Measurements from ENCODE around the gene RNF227.
A peak's percentile ranks its signal among the peaks of the same experiment; 100 is the strongest.
"Not testable (repeated sequence)": the region's sequence is repeated elsewhere in the genome, so short reads cannot be mapped to it uniquely, and the experiment has no call there.

Gene RNF227

DNA sequence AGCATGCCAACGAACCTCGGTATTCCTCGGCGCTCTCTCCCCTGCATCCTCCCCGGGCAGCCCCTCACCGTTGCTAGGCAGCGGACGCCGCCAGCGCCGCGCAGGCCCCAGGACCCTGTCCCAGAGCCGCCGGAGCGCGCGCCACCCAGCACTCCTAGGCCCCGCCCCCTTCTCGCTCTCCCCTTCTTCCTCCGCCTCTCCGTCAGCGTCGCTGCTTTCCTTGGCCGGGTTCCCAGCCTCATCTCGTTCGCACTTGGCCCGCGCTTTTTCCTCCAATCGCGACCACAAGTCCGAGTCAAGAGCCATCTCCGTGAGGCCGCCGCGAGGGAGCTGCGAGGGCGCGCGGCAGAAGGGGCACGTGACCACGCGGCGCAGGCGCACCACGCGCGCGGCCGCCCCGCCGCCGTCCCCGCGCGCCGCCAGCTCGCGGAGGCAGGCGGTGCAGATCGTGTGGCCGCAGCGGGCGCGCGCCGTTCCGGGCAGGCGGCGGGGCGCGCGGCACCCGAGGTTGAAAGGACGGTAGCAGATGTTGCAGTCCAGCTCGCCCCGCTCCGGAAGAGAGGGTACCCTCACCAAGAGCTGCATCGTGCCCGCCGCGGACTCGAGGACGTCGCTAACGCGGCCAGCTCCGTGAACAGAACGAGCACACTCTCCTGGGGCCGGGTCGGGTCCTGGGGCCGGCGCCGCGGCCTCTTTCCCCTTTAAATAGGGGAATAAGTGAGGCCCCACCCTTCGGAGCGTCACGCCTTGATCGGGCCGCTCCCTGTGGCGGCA lies at the start of gene RNF227:
Gene RNF227, minus strand, starts transcription at position 679 of the 774 bp plus-strand sequence. Its CDS starts 94 bp downstream, at position 585.
- peak; percentile 46 to 69 (median 61) for DNase-seq

DNA sequence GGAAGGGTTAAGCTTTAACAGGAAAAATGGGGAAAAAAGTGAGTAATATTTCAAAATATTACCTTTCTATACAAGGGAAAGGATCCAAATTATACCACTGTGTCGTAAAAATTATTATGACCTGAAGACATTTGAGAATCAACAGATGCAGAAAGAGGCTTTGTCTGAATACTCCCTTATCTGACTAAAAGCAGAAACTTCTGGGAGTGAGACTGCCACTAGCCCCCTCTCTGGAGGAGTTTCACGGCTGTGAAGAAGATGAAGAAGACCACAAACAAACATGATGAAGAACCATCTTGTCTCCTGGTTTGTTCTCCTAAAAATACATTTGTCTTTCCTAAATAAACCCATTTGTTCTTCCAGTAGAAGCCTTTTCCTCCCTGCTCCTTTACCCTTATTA lies 45.3 kb upstream of the RNF227 start:
- DNase-seq: no peak

DNA sequence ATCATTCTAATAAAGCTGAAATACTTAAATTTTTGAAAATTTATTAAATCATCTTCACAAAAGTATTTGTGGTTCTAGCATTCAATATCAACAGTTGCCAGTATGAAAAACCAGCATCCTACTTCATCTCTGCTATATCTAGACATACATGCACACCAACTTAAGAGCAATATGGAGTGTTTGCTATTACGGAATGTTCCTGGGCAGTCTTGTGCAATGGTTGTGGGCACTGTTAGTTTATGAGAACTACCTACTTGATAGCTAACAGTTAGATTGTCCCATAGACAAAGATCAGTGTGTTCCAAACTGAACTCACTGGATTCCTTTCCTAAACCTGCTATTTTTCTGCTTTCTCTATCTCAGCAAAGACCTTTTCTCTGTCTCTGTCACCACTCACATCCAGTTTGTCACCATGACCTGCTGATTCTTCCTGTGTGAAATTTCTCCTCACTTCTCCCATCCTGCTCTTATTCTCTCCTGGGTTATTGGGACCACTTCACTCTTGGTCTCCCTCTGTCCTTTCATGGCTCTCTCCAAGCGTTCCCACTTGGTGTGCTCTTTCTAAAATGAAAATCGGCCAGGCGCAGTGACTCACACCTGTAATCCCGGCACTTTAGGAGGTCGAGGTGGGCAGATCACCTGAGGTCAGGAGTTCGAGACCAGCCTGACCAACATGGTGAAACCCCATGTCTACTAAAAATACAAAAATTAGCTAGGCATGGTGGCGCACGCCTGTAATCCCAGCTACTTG lies 43.6 kb upstream of the RNF227 start:
- DNase-seq: no peak

DNA sequence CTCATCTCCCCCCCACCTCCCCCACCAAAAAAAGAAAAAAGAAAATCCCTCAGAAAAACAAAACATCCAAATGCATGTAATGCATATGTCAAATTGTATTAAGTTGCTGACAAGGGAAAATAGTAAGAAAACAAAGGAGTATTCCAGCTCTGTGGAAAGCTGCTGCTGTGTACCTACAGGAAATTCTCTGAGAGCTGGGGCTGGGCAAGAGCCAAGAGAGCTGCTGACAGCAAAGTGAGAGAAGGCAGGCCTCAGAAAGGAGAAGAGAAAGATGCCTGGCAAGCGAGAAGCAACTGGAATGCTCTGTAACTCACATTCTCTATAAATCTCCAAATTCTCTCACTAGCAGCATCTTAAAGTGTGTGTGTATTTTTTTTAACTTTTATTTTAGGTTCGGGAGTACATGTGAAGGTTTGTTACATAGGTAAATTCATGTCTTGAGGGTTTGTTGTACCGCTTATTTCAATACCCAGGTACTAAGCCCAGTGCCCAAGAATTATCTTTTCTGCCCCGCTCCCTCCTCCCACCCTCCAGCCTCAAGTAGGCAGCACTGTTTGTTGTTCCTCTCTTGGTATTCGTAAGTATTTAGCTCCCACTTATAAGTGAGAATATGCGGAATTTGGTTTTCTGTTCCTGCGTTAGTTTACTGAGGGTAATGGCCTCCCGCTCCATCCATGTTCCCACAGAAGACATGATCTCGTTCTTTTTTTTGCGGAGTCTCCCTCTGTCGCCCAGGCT lies 40.3 kb upstream of the RNF227 start:
- DNase-seq: no peak

DNA sequence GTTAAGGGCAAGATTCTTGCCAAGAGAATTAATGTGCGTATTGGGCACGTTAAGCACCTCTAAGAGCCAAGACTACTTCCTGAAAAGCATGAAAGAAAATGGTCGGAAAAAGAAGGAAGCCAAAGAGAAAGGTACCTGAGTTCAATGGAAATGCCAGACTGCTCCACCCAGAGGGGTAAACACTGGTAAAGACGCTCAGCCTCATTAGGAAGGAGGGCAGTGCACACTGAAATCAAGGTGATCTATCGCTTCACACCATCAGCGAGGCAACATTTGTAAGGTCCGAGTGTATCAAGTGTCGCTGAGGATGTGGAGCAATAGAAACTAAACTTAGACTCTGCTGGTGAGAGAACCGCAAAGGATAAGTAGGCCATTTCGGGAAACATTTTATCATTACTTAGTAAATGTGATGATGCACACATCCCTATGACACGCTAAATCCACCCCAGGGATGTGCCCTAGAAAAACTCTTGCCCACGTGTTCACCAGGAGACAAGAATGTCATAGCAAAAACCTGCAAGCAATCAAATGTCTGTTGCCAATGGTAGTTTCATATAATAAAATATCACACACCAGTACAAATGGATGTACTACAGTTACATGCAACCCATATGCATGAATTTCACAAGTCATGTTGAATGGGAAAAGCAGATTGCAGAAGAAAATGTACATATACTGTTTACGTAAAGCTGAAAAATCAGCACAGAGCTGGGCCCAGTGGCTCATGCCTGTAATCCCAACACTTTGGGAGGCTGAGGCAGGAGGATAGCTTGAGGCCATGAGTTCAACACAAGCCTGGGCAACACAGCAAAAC lies 39.5 kb upstream of the RNF227 start:
- DNase-seq: no peak

DNA sequence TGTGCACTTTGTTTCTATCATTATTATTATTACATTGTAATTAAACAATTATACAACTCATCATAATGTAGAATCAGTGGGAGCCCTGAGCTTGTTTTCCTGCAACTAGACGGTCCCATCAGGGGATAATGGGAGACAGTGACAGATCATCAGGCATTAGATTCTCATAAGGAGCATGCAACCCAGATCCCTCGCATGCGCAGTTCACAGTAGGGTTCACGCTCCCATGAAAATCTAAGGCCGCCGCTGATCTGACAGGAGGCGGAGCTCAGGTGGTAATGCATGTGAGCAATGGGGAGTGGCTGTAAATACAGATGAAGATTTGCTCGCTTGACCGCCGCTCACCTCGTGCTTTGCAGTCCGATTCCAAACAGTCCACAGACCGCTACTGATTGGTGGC lies 37.2 kb upstream of the RNF227 start:
- not testable (repeated sequence) for DNase-seq

DNA sequence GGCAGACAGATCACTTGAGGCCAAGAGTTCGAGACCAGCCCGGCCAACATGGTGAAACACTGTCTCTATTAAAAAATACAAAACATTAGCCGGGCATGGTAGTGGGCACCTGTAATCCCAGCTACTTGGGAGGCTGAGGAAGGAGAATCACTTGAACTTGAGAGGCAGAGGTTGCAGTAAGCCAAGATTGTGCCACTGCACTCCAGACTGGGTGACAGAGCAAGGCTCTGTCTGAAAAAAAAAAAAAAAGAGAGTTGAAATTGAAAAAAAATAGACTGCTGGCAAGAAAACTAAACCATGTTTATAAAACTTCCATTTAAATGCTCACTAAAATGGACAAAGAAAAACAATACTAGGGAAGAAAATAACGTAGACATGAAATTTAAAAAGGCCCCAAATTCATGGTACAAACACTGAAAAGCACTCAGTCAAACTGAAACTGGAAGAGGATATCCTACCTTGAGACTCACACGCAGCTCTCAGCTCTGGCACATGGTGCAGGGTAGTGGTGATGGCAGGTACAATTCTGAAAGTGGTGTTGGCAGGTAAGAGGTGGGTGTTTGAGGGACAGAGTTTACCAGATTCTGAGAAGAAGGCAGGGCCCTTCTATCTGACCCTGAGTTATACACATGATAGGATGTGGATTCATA lies 35.2 kb upstream of the RNF227 start:
- DNase-seq: no peak

DNA sequence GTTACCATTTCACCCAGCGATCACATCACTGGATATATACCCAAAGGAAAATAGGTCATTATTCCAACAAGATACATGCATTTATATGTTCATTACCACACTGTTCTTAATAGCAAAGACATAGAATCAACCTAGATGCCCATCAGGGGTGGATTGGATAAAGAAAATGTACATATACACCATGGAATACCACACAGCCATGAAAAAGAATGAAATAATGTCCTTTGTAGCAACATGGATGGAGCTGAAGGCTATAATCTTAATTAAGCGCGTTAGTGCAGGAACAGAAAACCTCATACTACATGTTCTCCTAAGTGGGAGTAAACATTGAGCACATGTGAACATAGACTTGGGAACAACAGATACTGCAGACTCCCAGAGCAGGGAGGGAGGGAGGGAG lies 34.5 kb upstream of the RNF227 start:
- no peak for DNase-seq

DNA sequence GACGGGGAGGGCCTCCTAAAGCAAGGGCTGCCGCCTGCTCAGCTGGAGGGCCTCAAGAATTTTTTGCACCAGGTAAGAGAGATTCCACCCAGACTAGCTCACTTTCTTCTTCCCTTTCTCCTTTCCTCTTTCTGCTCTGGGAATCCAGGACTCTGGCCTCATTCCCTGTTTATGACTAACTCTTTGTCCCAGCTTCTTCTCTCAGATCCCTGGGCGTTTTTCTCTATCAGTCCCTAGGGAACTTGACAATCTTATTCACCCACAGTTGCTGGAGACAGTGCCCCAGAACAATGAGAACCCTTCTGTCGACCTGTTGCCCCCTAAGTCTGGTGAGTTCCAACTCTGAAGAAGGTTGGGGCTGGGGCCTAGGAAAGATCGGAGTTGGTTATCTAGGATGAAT lies 31.6 kb upstream of the RNF227 start:
- DNase-seq: no peak

DNA sequence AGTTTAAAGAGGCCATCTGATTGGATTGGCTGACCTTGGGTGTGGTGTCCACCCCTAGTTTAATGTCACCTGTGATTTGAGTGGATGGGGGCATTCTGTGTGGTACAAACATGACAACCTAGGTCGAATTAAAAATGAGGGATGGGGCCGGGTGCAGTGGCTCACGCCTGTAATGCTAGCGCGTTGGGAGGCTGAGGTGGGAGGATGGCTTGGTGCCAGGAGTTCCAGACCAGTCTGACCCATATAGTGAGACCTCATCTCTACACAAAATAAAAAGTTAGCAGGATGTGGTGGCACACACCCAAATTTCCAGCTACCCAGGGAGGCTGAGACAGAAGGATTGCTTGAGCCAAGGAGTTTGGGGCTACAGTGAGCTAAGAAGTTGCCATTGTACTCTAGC lies 30.4 kb upstream of the RNF227 start:
- DNase-seq: no peak

DNA sequence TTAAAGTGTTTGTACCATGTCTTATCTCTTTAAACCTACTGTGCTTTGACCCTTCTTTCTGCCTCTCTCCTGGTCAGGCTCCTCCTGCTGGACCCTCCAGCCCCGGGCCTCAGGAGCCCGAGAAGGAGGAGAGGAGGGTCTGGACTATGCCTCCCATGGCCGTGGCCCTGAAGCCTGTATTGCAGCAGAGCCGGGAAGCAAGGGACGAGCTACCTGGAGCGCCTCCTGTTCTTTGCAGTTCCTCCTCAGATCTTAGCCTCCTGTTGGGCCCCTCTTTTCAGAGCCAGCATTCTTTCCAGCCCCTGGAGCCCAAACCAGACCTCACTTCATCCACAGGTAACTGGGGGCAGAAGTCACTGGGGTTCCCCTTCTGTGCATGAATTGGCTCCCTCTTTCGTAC lies 29.6 kb upstream of the RNF227 start:
- no peak for DNase-seq

DNA sequence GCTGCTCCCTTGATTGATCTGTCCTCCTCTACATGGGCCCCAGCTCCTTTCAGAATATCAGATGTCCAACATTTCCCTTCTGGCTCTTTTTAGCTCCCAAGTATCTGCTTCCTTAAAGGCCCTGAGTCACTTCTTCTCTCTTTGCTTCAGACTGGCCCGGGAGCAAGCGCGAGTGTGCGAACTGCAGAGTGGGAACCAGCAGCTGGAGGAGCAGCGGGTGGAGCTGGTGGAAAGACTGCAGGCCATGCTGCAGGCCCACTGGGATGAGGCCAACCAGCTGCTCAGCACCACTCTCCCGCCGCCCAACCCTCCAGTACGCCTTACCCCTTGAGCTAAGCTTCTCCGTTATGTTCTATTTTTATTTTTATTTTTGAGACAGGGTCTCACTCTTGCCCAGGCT lies 28.2 kb upstream of the RNF227 start:
- no peak for DNase-seq

DNA sequence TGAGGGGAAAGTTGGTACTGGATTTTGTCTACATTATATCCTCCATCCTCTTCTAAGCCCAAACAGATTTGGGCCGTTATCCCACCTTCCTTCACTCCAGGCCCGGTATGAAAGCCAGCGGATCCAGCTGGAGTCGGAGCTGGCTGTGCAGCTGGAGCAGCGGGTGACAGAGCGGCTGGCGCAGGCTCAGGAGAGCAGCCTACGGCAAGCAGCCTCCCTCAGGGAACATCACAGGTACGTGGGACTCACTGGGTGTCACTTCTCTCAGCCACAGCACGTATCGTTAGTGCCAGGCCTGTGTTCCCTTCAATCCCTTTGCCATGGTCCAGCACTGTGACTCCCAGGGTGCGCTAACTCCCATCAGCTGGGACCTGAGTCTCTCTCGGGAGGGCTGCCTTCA lies 27.2 kb upstream of the RNF227 start:
- DNase-seq: no peak

DNA sequence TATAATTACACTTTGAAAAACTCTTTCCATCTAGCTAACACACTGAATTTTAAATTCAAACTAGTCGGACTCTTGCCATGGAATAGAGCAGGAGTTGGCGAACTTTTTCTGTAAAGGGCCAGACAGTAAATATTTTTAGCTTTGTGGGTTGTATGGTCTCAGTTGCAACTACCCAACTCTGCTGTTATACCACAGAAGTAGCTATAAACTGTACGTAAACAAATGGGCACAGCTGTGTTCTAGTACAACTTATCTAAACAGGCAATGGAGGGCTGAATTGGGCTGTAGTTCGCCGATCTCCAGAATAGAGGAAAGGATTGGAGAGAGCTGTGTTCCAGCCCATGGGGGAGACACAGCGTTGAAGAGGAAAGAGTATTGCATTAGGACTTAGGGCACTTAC lies 24.7 kb upstream of the RNF227 start:
- no peak for DNase-seq

DNA sequence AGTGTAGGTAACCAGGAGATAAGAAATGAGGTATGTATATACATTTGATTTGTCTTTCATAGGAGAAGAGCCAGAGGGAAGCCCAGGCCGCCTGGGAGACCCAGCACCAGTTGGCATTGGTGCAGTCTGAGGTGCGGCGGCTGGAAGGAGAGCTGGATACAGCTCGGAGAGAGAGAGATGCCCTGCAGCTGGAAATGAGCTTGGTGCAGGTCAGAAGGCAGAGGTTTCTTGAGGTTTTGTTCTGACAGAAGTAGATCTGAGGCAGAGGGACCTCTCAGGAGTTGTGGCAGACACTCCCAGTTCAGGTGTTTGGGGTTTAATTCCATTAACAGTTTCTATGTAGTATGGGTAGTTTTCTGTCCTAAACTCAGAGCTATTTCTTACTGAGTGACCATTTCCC lies 23.9 kb upstream of the RNF227 start:
- DNase-seq: no peak

DNA sequence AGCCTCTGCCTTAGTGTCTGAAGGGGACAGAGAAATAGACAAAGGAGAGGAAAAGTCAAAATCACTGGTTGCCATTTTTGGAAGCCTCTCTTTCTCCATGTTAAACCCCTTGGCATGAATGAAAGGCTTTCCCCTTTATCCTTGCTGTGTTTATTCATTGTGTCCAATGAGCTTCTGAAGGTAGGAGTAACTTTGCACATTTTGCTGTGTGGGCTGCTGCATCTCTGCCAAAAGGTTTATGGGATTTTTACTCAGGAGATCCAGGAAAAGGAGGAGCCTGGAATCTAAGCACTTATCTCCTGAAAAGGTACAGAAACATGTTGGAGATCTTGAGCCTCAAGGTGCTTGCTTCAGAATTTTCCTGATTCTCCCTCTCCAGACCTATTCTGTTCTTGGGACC lies 19.8 kb upstream of the RNF227 start:
- DNase-seq: no peak

DNA sequence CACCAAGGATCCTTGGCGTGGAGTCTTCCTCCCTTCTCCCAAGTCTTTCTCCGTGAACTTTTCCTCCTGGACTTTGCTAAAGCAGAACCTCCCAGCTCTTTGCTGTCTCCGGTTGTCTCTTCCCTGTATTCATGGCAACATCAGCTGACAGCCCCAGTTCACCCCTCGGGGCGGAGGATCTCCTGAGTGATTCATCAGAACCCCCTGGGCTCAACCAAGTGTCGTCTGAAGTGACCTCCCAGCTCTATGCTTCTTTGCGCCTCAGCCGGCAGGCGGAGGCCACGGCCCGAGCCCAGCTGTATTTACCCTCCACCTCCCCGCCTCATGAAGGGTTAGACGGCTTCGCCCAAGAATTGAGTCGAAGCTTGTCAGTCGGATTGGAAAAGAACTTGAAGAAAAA lies 16.9 kb upstream of the RNF227 start:
- no peak for DNase-seq

DNA sequence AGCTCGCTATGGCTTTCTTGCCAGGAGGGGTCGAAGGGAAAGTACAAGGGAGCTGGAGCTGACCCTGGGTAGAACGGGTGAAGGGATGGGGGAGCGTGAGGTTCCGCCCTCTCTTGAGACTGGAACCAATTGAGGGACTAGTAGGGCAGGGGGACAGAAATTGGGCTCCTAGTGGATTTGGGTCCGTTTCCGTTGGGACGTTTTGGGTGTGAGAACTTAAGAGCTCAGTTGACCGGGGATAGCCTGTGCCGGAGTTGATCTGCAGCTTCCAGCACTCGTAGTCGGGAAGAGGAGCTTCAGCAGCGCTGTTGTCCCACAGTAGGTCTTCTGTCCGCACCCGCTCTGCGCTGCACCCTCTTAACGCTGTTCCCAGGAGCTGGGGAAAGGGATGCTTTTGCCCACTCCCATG lies 16.4 kb upstream of the RNF227 start:
- DNase-seq: no peak

DNA sequence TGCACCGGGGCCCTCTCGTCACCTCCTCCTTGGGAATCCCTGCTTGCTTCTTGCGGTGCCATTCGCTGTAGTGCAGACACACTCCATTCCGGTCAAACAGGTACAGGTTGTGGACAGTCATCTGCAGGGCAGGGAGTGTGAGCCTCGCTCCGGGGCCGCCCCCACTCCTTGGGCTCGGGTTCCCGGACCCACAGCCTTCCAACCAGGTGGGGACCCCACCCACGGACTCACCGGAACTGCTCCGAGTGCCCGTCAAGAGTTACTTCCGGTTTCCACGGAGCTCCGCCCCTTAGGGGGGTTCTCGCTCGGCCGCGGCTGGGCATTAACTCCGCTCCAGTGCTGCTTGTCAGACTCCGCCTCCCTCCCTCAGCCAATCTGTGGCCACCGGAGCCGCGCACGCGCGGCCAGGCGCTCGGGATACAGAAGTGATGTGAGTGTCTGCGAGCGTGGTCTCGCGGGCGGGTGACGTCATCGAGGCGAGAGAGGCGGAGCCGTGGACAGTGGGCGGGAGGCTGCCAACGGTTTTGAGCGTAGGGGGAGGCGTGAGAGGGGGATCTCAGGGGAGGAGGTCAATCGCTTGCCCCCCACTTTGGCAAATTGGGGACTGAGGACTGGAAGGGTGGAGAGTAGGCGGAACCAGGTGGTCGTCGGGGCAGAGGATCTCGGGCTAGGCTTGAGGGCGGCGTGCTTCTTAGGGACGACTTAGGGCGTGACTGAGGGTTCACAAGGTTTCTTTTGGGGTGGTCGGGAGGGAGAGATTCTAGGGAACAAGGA lies 15.8 kb upstream of the RNF227 start, which contains the start of the genes CNTROB and TRAPPC1:
Gene CNTROB, plus strand, starts transcription at position 498 of the 774 bp plus-strand sequence. CDS start 874 bp downstream, outside the sequence.
Gene TRAPPC1, minus strand, starts transcription at position 238 of the 774 bp plus-strand sequence. Its CDS starts 117 bp downstream, at position 121.
- DNase-seq: peak; percentile 97 to 99 (median 98)

DNA sequence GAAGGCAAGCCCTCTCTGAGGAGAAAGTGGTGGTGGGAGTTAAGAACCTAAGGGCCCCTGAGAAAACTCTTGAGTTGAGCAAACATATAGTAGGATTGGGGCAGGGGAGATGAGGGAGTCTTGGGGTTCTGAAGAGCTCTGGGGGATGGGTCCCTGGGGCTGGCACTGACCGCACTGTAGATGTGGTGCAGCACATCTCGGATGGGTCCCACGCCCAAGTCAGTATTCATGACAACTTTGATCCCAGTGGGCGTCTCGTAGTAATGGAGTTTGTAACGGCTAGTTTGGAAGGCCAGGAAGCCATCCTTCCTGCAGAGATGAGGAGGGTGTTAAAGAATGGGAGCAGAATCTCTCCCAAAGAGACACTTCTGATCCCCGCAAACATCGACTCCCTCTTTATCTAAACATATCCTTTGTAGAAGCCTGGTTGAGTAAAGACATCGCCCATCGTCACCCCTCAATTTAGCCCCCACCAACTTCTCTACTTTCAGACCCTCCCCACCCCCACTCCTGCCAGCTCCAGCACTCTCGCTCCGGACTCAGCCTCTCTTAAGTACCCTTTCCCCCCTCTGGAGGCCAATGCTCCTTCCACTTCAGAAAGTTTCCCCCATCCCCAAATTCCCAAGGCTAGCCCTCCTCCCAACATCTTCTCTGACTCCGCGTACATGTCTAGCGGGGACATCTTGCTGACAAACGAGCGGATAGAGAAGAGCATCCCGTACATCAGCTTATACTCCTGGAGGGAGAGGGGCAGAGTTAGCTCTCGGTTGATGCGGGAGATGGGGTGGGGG lies 14.9 kb upstream of the RNF227 start:
- DNase-seq: no peak

All from activated naive CD4-positive, alpha-beta T cell (primary cell).